Stimulated activated naive CD4-positive, alpha-beta T cell treated with Interleukin-2 at 50 U/mL for 16 hours (primary cell): ENCODE measurements around the gene MEIOC.
"Not testable (repeated sequence)": the region's sequence is repeated elsewhere in the genome, so short reads cannot be mapped to it uniquely, and the experiment has no call there.

Source experiments
- DNase-seq: peaks from one replicate; lab custom pipeline; 2025; lab: John Stamatoyannopoulos, UW

The MEIOC gene

DNA sequence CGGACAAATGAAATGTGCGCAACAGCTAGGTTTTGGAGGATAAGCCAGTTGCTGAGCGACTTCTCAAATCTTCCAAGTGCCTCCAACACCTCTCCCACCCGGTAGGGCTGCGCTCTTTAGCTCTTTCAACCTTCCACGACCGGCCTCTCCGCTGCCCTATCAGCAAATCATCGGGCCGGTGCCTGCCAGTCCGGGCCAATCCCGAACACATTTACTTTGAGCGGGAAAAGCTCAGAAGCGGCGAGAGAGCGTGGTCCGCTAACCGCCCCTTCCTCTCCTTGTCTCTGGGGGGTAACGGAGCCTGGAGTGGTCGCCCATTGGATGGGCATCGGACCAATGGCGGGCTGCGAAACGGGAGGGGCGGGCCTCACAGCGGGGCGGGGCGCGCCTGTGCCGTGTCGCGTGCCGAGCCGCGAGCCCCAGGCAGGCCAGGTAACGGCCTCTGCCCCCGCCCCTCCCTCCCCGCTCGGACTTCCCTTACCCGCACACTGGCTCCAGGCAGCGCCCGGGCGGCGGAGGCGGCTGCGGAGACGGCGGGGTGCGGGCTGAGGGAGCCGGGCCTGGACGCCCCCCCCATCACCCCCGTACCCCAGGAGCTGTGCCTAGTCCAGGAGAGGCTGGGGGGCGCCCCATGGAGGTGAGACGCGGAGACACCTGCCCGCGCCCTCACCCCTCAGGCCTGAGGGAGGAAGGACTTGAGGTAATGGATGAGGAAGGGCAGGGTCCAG lies at the start of gene MEIOC:
Gene MEIOC (plus strand): TSS at position 486 of the 728 bp plus-strand sequence. CDS start 146 bp downstream, at position 632.
- DNase-seq, result peak; percentile 5

DNA sequence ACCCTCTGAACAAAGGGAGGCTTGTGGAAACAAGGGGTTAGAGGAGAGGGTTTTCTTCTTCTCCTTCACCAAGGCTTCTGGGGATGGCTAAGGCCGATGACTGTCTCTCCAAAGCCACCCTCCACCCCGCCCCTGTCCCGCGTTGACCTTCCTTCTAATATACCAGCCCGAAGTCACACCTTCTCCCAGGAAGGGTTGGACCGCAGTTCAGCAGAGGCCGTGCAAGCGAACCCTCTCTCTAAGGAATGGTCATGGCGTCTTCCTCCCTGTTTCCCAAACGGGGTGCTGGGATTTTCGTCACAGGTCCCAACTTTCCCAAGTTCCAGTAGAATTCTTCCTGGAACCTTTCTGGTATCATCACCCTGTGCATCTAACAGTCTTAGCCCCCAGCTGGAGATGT lies 49.6 kb upstream of the MEIOC start:
- DNase-seq, result no peak

DNA sequence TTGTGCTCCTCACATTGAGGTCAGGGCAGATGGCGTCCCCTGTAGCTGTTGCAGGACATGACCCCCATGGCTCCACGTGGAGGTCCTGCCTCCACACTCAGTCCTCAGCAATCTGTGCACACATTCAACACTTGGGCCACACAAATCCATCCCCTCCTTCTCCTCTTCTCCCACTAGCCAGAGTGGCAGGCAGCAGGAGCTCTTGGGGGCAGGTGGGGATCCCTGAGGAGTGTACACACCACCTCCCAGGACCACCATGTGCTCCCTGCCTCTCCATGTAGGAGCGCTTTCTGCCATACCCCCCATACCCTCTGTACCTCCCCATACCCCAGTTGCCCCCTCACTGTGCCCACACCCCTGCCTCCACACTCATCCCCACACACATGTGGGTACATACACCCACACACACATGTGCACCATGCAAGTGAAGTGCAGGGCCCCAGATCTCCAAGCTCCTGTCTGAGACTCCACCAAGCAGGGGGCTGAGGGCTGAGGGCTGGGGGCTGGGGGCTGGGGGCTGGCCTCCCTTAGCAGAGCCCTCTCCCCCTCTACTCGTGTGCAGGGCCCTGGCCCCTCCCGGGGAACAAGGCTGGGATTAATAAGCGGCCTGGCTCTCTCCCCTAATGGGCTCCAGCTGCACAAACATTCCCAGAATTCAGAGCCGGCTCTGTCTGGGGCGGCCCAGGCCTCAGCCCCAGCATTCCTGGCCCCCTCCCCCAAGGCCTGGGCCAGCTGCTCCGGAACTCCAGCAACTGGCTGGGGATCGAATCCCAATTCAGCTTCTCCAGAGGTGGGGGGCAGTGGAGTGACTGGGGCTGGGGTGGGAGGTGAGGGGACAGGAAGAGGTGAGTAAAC lies 48.2 kb upstream of the MEIOC start:
- no peak for DNase-seq

DNA sequence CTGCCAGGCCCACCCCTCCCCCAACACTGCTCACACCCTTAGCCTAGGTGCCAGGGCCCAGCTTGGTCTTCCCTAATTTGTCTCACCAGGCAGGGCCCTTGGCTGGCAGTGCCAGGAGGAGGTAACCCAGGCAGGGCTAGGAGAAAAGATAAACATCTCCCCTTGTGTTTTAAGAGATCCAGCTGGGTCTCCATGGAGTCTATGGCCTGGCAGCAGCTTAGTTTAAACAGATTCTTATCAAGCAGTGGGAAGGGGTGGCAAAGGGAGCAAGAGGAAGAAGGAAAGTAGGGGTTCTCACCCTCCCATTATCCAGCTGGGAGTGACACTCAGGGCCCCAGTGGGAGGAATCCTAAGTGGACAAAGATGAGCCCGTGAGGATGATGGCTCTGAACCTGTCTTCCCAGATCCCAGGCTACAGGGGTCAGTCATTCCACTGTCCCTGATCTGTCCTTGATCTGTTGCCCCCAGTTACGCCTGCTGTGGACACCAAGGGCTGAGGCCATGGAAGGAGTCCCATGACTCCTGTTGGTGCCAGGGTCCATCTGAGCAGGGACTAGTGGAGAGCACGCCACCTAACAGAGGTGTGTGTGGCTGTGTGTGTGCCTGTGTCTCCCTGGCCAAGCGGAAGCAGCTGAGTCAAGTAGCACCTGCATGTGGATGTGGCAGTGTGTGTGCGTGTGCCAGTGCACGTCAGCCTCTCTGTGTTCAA lies 47.4 kb upstream of the MEIOC start:
- no peak for DNase-seq

DNA sequence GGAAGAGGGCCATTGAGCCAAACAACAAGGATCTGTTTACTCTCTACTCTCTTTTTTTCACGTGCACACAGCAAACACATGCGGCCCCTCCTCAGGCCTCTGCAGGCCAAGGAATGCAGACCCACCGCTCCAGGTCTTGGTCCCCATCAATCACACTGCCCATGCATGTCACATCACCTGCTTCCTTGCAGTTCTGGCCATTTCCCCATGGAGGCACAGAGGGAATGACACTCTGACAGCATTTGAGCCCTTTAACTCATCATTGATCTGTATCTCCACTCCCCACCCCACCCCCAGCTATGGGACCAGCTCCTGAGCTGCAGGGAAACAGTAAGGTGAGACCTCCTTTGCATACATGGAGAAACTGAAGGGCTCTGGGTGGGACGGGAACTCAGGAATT lies 45.9 kb upstream of the MEIOC start:
- no peak for DNase-seq

DNA sequence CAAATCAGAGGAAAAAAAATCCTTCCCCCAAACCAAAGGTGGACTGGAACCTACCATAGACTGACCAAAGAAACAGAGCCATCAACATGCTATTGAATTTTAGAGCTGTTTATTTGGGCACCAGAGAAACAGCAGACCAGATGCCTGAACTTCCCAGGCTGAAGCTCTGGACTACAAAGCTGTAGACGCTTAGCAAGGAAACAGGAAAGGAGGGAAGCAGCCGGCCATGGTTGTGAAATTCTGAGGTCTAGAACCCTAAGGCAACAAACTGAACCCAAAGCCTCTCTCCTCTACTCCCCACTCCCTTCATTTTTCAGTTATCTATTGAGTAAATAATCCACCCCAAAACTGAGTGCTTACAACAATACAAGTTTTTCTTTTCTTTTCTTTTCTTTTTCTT lies 45.4 kb upstream of the MEIOC start:
- DNase-seq, result no peak

DNA sequence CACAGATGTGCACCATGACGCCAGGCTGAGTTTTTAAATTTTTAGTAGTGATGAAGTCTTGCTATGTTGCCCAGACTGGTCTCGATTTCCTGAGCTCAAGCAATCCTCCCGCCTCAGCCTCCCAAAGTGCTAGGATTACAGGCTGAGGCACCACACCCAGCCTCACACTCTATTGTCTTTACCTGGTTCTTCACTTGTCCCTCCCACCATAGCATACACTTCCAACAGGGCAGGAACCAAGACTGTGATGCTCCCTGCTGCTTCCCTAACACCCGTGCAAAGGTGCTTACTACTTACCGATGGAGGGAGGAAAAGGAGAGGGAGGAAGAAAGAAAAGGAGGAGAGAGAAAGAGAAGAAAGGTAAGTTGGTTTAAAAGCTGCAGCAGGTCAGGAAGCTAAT lies 41.4 kb upstream of the MEIOC start:
- DNase-seq, result no peak

DNA sequence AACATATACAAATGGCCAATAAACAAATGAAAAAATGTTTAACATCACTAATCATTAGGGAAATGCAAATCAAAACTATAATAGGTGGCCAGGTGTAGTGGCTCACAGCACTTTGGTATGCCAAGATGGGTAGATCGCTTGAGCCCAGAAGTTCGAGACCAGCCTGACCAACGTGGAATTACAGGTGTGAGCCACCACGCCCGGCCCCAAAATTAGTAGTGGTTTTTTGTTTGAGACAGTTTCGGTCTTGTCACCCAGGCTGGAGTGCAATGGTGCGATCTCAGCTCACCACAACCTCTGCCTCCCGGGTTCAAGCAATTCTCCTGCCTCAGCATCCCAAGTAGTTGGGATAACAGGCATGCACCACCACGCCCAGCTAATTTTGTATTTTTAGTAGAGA lies 37.6 kb upstream of the MEIOC start:
- DNase-seq, result not testable (repeated sequence)

DNA sequence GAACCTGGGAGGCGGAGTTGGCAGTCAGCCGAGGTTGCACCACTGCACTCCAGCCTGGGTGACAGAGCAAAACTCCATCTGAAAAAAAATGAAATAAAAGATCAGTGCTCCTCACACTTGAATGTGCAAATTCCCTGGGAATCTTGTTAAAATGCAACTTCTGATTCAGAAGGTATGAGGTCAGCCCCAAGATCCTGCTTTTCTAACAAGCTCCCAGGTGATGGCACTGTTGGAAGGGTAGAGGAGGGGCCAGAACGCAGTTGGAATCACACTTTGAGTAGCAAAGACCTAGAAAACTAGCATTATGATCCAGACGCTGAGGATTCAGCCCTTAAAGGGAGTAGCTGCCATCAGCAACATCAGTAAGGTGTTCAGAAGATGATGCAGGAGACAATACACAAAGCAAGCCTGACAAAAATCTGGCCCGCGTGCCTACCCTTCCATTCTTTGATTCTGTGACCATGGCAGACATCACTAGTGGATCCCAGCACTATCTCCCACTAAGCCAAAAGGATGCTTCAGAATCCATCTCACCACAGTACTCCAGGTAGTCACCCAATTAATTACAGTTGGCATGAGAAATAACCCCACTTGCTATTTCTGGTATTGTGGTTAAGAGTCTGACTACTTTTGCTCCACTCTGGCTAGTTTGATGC lies 33.1 kb upstream of the MEIOC start:
- DNase-seq, result no peak

DNA sequence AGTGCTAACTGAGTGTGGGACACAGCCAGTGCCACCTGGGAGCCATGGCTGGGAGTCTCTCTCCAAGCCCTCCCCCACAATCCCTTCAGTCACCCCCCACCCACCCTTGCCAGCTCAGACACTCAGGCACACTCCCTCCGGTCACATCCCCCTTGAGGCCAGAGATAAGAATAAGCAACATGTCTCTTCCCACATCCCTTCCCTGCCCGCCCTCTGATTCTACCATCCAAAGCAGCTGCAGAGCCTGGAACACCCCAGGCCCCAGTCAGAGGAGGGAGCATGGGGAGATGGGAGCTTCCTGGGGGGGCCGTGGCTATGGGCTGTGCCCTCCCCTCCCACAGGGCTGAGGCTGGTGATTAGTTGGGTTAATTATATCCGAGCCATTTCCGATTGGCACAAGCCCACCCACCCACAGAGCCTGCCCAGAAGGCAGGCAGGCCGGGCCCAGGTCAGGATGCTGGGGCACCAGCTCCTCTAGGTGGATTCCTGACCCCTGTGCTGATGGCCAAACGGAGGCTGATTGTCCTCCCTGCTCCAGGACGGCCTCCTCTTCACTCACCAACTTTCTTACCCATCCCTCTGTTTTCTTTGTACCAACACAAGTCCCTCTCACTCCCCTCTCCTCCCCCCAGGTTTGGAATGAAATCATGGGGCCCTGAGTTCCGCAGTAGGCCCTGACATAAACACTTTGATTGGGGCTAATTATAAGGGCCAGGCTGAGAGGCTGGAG lies 28.6 kb upstream of the MEIOC start:
- no peak for DNase-seq

DNA sequence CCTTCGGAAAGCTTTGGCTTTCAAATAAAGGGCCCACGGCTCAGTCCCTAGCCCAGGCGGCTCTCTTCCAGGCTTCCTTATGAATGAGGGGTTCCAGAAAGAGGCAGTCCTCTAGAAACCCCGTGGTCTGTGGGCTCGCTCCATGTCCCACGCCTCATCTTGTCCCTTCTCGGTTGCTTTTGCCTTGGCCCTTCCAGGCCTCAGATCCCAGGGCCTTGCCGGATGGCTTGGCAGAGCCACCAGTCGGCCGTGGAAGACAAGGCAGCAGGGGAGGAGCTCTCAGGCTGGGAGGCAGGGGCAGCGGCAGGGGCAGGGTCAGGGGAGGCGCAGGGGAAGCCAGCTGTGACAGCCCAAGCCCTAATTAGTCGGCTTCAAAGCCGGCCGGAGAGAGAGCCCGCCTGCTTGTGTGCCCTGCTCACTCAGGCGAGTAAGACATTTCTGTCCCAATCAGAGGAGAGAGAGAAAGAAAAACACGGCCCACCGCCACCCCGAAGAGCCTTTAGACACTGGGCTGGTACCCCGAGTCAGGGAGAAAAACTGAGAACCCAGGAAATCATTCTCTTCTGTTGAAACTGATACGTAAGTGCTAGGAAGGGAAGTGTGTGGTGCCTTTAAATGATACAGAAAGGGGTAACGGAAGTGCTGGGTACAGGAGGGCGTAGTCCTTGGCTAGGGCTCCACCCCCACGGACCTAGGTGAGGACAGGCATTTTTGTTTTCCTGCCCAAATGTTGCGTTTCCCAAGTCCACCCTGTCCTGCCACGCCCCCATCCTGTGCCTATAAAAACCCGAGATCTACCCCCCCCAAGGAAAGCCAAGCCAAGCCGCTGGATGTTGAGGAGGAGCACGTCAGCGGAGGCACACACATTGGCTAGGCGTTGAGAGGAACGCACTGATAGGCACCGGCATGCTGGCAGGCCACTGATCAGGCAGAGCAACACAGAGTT lies 27.8 kb upstream of the MEIOC start:
- no peak for DNase-seq

DNA sequence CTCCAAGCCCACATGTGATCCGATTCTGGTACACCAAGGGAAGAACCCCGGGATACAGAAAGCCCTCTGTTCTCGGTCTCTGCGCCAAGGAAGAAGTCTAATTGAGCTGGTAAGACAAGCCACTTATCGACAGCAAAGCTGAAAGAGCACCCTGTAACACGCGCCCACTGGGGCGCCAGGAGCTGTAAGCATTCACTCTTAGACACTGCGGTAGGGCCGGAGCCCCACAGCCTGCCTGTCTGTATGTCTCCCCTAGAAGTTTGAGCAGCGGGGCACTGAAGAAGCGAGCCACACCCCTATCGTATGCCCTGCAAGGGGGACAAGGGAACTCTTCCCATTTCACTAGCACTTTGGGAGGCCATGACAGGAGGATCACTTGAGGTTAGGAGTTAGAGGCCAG lies 27.0 kb upstream of the MEIOC start:
- no peak for DNase-seq

DNA sequence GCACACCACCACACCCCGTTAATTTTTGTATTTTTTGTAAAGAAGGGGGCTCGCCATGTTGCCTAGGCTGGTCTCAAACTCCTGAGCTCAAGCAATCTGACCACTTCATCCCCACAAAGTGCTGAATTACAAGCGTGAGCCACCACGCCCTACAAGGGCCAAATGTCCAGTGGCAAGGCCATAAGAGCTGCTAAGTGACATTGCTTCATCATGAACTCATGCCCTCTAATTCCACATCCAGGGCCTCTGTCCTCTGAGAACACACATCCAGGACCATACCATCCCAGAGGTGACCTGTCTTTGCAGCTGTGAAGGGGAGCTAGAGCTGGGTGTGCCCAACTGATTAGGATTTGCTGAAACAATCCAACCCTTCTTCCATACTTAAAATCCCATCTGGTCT lies 25.6 kb upstream of the MEIOC start:
- no peak for DNase-seq

DNA sequence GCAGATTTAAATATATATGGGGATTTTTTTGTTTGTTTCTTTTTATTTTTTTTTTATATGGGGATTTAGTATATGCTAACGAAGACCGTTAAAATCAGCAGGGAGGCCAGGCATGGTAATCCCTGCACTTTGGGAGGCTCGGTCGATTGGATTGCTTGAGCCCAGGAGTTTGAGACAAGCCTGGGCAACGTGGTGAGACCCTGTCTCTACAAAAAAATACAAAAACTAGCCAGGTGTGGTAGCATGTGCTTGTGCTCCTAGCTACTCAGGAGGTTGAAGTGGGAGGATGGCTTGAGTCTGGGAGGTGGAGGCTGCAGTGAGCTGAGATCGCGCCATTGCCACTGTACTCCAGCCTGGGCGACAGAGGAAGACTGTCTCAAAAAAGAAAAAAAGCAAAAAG lies 22.3 kb upstream of the MEIOC start:
- DNase-seq, result no peak

DNA sequence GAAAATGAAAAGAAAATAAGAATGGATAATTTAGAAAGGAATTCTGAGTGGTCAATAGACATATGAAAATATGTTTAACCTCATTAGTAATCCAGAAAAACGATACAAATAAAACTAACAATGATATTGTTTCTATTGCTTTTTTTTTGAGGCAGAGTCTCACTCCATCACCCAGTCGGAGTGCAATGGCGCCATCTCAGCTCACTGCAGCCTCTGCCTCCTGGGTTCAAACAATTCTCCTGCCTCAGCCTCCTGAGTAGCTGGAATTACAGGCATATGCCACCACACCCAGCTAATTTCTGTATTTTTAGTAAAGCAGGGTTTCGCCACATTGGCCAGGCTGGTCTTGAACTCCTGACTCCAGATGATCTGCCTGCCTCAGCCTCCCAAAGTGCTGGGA lies 21.9 kb upstream of the MEIOC start:
- DNase-seq, result not testable (repeated sequence)

DNA sequence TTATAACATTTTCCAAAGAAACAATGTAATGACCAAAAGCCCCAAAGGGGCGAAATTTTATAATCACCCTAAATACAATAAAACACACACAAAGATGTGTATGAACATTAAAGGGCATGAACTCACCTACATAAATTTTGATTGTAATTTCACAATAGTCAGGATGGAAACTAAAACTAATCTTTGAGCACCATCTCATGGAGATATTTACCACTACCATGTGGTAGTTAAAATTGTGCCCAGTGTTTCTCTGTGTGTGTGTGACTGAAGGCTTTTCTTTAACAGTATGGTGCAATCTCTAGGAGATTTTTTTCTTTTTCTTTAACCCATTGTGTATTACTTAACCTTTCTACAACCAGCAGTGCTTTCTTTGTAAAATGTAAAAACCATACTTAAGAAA lies 19.7 kb upstream of the MEIOC start:
- no peak for DNase-seq

DNA sequence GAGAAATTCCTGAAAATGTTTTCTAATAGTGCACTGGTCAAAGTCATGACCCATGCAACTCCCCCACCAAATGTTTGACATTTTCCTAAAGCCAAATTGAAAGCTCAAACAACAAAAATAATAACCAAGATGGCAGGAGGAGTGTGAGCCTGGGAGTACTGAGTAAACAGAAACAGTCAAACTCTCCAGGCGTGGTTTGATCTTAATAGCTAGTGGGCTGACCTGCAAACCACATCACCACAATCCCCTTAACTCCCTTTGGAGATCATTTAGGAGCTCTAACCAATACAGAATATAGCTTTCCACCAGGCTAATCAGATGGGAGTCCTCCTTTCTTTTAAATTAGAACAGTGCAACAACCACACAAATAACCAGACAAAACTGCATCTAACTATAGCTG lies 19.2 kb upstream of the MEIOC start:
- DNase-seq, result no peak

DNA sequence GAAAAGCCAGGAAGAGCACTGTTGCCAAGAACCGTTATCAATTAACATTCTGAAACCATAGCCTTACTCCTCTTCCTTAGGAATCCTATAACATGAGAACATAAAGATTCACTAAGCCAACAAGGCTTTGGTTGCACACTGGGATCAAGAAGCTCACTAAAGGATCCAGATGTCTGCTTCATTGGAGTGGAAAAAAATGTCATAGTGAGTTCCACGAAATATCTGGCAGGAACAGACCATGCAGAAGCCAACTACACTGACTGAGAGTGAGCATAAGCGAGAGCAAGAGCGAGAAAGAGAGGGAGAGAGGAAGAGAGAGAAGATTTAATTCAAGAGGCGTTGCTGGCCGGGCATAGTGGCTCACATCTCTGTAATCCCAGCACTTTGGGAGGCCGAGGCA lies 13.4 kb upstream of the MEIOC start:
- DNase-seq, result no peak

DNA sequence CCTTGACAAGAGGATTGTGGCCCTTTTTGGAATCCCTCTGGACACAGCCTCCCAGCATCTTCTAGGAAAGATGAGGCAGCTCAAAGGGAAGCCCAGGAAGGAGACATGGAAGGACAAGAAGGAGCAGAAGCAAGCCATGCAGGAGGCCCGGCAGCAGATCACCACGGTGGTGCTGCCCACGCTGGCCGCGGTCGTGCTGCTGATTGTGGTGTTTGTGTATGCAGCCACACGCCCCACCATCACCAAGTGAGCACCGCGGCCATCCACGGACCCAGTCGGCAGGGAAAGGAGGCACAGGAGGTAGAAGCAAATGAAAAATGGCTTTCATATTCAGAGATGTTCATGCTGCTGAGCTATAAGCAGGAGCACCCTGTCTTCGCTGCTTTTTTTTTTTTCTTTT lies 10.9 kb upstream of the MEIOC start:
- DNase-seq, result no peak

DNA sequence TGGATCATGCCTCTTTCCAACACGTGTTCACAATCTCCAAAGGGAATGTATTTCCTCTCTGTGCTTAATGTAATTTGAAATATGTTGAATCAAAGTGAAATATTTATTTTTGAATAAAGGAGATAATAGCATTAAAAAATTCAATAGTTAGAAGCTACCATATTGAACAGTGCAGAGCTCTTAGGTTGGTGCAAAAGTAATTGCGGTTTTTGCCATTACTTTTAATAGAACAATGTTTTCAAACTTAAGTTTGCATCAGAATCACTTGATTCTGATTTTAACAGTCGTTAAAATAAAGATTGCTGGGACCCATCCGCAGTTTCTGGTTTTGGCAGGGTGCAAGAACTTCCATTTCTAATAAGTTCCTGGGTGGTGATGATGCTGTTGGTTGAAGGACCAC lies 10.0 kb upstream of the MEIOC start:
- no peak for DNase-seq

DNA sequence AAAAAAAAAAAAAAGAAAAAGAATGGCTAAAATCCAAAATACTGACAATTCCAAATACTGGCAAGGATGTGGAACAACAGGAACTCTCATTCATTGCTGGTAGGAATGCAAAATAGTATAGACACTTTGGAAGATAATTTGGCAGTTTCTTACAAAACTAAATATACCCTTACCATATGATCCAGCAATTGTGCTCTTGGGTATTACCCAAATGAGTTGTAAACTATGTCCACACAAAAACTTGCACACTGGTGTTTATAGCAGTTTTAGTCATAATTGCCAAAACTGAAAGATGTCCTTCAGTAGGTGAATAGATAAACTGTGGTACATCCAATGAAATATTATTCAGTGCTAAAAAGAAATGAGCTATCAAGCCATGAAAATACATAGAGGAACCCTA lies 8.5 kb upstream of the MEIOC start:
- no peak for DNase-seq
